NCI-H345 treated with DMSO at 0.1 percent for 48 hours (cell line): ENCODE results near the gene PGAP3.
"Not testable (repeated sequence)": the region's sequence is repeated elsewhere in the genome, so short reads cannot be mapped to it uniquely, and the experiment has no call there.

Experiments
- DNase-seq: peaks from one replicate; lab custom pipeline; 2025; ENCODE audit not compliant: unreplicated experiment; lab: John Stamatoyannopoulos, UW

The PGAP3 gene

DNA sequence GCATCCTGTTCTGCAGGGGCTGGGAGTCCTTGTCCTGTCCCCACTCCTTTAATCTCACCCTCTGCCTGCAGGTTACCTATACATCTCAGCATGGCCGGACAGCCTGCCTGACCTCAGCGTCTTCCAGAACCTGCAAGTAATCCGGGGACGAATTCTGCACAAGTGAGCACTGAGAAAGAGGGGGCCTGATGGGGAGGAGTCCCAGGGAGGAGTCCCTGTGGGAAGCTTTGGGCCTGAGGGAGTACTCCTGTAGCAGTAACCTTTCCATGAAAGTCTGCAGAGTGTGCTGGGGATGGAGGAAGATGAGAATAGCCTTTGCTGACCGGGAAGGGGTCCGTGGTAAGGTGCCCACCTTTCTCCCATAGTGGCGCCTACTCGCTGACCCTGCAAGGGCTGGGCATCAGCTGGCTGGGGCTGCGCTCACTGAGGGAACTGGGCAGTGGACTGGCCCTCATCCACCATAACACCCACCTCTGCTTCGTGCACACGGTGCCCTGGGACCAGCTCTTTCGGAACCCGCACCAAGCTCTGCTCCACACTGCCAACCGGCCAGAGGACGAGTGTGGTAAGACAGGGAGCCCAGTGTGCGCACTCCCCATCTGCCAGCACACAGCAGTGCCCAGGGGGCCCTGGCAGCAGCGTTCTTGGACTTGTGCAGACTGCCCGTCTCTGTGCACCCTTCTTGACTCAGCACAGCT is 27.7 kb upstream of the PGAP3 start:
- no peak for DNase-seq

DNA sequence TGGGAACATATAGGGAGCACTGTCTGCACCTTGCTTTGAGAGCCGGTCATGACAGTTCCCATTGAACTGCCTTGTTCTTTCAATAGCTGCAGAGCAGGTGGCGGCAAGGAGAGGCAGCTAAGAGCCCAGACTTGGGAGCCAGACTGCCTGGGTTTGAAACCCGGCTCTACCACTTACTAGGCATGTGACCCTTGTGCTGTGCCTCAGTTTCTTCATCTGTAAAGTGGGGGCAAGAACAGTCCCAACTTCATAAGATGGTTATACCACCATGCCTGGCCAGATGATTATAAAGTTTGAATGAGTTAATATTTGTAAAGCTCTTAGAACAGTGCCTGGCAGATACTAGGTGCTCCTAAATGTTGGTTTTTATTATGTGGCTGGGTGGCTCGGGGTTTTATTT is 26.4 kb upstream of the PGAP3 start:
- no peak for DNase-seq

DNA sequence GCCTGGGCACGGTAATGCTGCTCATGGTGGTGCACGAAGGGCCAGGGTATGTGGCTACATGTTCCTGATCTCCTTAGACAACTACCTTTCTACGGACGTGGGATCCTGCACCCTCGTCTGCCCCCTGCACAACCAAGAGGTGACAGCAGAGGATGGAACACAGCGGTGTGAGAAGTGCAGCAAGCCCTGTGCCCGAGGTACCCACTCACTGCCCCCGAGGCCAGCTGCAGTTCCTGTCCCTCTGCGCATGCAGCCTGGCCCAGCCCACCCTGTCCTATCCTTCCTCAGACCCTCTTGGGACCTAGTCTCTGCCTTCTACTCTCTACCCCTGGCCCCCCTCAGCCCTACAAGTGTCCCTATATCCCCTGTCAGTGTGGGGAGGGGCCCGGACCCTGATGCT is 24.0 kb upstream of the PGAP3 start:
- DNase-seq: no peak

DNA sequence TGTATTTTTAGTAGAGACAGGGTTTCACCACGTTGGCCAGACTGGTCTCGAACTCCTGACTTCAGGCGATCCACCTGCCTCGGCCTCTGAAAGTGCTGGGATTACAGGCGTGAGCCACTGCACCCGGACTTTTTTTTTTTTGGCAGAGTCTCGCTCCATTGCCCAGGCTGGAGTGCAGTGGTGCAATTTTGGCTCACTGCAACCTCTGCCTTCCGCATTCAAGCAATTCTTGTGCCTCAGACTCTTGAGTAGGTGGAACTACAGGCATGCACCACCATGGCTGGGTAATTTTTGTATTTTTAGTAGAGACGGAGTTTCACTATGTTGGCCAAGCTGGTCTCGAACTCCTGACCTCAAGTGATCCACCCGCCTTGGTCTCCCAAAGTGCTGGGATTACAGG is 23.2 kb upstream of the PGAP3 start:
- not testable (repeated sequence) for DNase-seq

DNA sequence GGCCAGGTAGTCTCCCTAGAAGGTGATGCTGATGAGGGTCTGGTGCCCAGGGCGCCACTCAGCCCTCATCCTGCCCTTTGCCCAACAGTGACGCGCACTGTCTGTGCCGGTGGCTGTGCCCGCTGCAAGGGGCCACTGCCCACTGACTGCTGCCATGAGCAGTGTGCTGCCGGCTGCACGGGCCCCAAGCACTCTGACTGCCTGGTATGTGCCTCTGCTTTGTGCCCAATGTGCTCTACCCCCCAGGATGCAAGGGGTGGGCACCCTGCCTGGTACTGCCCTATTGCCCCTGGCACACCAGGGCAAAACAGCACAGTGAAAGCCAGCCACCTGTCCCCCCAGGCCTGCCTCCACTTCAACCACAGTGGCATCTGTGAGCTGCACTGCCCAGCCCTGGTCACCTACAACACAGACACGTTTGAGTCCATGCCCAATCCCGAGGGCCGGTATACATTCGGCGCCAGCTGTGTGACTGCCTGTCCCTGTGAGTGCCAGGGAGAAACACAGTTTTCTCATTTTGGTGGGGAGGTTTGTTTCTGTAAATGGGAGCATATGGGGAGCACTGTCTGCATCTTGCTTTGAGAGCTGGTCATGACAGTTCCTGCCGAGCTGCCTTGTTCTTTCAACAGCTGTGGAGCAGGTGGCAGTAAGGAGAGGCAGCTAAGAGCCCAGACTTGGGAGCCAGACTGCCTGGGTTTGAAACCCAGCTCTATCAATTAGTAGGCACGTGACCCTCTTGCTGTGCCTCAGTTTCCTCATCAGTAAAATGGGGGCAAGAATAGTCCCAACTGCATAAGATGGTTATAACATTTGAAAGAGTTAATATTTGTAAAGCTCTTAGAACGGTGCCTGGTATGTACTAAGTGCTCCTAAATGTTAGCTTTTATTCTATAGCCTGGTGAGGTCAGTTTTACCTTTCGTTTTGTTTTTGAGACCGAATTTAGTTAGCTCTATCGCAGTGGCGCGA is 22.4 kb upstream of the PGAP3 start:
- DNase-seq: no peak

DNA sequence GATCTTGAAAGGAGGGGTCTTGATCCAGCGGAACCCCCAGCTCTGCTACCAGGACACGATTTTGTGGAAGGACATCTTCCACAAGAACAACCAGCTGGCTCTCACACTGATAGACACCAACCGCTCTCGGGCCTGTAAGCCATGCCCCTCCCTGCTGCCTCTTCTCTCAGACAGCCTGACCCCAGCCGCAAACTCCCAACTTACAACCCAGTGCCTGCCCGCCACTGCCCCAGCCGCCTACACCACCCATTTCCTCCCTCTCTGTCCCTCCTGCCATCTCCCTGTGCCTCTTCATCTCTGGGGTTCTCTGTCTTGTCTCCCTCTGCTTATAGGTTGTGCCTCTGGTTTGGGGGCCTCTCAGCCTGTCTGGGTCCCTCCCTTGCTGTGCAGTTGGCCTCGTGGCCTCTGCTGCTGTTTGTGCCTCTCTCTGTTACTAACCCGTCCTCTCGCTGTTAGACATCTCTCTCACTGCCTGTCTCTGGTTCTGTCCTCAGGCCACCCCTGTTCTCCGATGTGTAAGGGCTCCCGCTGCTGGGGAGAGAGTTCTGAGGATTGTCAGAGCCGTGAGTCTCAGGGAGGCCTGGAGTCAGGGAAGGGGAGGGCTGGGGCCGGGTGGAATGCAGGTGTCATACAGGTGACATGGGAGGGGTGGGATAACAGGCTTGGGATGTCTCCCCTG is 21.6 kb upstream of the PGAP3 start:
- no peak for DNase-seq

DNA sequence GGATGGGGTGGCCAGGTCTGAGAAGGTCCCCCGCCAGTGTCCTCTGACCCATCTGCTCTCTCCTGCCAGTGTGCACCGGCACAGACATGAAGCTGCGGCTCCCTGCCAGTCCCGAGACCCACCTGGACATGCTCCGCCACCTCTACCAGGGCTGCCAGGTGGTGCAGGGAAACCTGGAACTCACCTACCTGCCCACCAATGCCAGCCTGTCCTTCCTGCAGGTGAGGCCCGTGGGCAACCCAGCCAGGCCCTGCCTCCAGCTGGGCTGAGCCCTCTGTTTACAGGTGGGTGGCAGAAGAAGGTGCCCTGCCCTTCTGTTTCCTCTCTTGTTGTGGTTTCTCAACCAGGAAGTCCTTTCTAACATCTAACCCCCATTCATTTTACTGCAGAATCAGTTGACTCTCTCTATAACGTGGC is 19.1 kb upstream of the PGAP3 start:
- no peak for DNase-seq

DNA sequence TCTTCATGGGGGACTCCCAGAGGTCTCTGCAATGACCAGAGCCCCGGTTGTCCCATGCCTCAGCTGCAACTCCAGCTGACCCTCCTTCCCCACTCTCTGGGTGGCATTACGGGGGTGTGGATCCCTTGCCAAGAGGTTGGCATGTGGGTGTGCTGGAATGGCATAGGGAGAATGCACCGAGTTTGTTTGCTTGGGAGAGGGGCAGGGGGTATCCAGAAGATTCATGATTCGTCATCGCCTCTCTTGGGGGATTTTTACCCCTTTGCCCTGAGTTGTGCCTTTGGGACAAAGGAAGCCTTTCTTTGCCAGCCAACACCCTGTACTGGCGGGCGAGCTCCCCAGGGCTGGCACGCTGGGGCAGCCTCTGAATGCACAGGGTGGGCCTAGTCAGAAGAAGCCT is 18.5 kb upstream of the PGAP3 start:
- no peak for DNase-seq

DNA sequence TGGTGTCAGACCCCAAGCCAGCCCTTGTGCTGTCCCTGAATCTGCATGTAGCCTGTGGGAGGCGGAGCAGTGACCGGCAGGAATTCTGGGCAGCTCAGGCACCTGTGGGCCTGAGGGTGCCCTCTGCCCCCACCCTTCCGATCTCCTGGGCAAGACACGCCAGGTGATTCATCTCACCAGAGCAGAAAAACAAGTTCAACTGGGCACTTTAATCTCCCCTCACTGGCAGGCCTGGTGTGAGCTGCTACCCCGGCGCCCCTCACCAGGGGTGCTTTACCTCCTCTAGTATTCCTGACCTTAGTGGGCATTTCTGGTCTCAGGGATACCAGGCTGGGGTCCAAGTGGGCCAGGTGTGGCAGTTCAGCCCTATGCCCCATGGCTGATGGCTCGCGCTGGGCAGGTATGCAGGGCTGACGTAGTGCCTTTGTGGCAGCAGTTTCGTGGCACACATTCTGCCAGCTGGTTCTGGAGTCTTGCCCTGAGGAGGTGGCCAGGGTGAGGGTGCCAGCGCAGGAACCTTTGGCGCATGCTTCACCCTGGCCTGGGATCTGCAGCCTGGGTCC is 18.0 kb upstream of the PGAP3 start:
- no peak for DNase-seq

DNA sequence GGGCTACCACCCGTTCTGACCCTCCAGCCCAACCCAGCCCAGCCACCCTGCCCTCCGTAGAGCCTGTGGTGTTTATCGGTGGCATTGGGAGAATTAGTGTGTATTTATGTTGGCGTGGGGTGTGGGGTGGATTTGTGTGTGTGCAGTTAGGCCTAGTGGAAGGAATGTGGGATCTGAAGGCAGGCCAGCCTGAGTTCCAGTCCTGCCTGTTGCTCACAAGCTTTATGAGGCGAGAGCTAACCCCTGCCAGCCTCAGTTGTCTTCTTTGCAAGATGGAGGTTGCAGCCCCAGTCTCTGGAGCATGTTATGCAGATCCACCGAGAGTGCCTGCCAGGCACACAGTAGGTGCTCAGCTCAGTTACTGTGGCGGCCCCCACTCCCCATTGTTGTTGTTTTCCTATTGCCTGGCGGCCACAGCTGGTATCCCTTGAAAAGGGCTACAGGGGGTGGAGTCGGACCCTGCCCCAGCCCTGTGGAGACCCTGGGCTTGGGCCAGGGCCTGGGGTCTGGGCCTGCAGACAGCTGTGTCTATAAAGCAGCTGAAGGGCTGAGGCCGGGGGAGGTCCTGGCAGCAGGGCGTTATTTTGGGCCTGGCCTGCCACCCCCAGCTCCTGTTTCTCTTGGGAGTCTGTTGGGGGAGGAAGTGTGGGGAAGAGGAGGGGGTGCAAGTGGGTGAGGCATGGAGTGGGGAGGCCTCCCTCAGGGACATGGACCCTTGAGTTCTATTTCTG is 17.1 kb upstream of the PGAP3 start:
- no peak for DNase-seq

DNA sequence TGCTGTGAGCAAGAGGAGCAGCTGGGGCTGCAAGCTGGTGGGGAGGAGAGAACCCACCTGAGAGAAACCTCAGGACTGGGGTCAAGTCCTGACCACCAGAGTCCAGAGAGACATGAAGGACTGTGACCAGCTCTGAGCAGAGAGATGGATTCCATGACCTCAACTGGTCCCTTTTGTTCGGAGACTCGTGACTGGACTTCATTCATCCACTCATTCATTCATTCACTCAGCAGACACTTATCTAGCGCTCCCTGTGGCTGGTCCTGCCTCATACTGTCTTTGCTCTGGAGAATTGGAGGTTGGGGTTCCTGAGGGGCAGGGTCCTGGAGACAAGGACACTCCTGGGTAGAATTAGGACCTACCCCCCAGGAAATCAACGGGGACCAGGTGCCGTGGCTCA is 16.1 kb upstream of the PGAP3 start:
- no peak for DNase-seq

DNA sequence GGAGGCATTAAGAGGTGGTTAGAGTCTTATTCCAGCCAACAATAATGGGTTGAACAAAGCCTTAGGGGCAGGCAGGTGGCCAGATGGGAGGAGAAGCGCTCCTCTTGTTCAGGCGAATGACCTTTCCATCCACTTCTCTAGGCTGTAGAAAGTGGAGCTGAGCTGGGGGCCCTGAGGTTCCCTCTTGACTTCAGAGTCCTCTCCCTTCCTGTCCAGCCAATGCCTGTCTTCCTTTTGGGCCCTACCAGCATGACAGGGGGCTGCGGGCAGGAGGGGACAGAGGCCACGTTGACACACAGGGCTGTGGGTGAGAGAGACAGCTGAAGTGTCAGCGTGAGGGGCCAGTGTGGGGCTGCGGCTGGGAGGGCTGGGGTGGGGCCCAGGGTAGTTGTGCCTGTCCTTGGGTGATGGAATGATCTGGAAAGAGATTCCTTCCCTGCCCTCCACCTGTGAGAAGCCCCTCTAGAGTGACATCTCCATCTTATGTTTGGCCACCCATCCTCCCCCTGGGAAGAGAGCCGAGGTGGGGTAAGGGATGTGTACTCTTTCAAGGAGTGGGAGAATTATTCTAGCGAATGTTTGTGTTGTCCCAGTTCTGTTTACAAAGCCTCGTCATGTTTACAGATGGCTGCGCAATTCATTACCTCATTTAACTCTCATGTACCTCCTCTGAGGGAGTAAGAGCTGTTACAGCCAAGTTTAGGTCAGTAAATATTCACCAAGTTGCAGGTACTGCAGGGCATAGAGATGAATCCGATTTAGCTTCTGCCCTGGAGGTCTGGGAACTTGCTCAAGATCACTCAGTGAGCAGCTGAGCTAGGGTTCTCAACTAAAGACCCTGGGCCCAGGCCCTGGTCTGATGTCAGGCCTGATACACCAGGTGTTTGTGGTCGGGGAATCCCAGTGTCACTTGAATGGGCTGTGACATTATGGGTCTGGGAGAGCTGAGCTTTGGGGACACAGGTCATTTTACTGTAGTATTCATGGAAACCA is 15.3 kb upstream of the PGAP3 start:
- DNase-seq: no peak

DNA sequence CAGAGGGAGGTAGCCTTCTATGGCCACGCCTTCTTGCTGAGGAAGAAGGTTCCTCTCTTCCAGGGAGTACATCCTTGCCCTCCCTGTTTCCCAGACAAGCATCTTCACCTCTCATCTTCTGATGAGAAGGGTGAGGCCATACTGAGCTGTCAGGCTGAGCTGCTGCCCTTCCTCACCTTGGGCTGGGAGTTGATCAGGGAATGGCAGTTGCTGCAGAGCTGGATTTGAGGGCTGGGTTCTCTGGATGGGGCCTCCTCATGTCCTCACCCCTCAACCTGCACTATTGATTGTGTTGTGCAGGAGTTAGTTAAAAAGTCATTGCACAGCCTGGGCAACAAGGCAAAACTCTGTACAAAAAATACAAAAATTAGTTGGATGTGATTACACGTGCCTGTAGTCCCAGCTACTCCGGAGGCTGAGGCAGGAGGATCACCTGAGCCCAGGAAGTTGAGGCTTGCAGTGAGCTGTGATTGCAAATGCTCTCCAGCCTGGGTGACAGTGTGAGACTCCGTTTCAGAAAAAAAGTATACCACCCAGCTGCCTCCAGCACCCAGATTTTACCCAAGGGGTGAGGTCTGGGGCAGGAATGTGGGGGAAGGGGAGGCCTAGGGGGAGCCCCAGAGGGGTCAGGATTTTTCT is 14.0 kb upstream of the PGAP3 start:
- no peak for DNase-seq

DNA sequence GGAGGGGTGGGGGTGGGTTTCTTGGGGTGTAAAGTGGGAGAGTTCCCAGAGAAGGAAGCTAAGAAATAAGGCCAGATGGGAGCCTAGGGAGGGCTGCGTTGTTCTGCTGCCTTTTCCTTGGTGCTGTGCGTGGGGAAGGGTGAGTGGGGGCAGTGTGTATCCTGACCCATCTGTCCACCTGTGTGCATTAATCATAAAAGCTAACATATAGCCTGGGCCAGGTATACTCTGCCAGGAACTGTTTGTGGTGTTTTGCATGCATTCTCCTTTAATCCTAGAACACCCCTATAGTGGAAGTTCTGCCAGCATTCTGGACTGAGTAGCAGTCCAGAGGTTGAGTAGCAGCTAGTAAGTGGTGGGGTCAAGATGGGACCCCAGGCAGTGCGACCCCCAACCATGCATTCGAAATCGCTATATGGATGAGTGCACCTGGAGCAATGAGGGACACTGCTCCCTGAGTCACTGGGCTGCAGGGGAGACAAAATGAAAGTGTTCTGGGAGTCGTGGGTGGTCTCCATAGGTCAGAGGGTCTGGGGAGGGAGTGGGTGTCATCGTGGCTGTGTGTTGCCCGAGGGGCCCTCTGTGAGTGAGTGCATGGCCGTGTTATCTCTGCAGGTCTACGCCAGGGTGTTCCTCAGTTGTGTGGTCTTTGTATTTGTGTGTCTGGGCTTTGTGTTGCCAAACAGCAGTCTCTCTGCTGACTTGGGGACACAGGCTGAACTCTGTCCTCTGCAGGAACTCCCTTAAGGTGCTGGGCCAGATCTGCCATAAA is 13.3 kb upstream of the PGAP3 start:
- no peak for DNase-seq

DNA sequence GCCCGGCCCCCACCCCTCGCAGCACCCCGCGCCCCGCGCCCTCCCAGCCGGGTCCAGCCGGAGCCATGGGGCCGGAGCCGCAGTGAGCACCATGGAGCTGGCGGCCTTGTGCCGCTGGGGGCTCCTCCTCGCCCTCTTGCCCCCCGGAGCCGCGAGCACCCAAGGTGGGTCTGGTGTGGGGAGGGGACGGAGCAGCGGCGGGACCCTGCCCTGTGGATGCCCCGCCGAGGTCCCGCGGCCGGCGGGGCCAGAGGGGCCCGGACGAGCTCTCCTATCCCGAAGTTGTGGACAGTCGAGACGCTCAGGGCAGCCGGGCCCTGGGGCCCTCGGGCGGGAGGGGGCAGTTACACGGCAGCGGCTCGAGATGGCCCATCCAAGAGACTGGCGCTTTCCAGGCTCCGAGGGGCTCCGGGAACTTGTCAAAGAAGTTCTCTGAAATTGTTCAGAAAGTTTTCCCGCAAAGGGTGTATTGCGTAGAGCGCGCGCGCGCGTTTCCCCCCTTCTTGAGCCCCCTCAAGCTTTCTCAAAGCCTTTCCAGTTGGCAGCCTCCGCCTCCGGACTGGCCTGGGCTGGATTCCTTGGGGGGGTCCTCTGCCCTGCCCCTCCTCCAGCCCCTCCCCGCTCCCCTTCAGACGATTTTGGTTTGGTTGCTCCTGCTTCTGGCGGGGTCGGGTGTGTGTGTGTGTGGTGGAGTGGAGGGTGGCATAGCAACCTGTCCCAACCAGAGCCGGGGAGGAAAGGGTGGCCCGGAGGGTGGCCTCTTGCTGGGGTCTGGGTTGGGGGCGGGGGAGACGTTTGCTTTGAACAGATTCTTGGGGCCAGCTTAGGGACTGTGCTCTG is 12.5 kb upstream of the PGAP3 start:
- DNase-seq: no peak

DNA sequence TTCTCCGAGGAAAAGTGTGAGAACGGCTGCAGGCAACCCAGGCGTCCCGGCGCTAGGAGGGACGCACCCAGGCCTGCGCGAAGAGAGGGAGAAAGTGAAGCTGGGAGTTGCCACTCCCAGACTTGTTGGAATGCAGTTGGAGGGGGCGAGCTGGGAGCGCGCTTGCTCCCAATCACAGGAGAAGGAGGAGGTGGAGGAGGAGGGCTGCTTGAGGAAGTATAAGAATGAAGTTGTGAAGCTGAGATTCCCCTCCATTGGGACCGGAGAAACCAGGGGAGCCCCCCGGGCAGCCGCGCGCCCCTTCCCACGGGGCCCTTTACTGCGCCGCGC is 11.9 kb upstream of the PGAP3 start, which contains the start of gene ERBB2:
Gene ERBB2, plus strand, starts transcription at position 247 of the 330 bp plus-strand sequence. CDS start 175 bp downstream, outside the sequence.
- DNase-seq: no peak

DNA sequence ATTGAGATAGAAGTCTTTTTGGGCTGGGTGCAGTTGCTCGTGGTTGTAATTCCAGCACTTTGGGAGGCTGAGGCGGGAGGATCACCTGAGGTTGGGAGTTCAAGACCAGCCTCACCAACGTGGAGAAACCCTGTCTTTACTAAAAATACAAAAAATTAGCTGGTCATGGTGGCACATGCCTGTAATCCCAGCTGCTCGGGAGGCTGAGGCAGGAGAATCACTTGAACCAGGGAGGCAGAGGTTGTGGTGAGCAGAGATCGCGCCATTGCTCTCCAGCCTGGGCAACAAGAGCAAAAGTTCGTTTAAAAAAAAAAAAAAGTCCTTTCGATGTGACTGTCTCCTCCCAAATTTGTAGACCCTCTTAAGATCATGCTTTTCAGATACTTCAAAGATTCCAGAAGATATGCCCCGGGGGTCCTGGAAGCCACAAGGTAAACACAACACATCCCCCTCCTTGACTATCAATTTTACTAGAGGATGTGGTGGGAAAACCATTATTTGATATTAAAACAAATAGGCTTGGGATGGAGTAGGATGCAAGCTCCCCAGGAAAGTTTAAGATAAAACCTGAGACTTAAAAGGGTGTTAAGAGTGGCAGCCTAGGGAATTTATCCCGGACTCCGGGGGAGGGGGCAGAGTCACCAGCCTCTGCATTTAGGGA is 11.4 kb upstream of the PGAP3 start:
- DNase-seq: not testable (repeated sequence)
